Measurements from ENCODE around the gene SPO11. TPM values are rescaled to one million over a fixed set of nuclear protein-coding genes. Genes with fewer than 3 reads are reported as not detected.

SPO11 gene
- total RNA-seq, 1 donor from 2014 or later = not detected

- Histone ChIP-seq H3K4me2 (no peak overlapping the region), H2AFZ (replicated peaks) (no peak overlapping the region), H3K9ac (no peak overlapping the region), H3F3A (ENCODE audit: low read depth) (no peaks in the 10 kb centered on the region), H3K27ac (no peak overlapping the region), H3K4me1 (no peaks in the 10 kb centered on the region), H3K36me3 (no peaks in the 10 kb centered on the region), H3K27me3 (no peaks in the 10 kb centered on the region), H3K4me3 (no peak overlapping the region), H3K79me2 (ENCODE audit: low read depth) (no peaks in the 10 kb centered on the region), H4K20me1 (ENCODE audit: low read depth) (no peaks in the 10 kb centered on the region), H3K9me3 (ENCODE audit: low read depth) (no peaks in the 10 kb centered on the region)
- peaks cover 12% of the 10 kb centered on the region for H3K27me3 Mint-ChIP-seq (ENCODE audit: insufficient read depth, low read depth)
- DNase-seq (ENCODE audit: low spot score) = no peak
- no peaks in the 10 kb centered on the region for H3K36me3 Mint-ChIP-seq
- H3K27ac Mint-ChIP-seq = no peak overlapping the region
- H3K4me3 Mint-ChIP-seq = no peak overlapping the region
- H3K4me1 Mint-ChIP-seq = peaks cover 19% of the 10 kb centered on the region
- TF ChIP-seq CTCF (IDR thresholded peaks at IDR 0.05) (no peak), EZH2phosphoT487 (IDR thresholded peaks at IDR 0.05) (no peak), EZH2 (IDR thresholded peaks at IDR 0.05) (no peak)
- no peaks in the 10 kb centered on the region for H3K9me3 Mint-ChIP-seq
Observed at GRCh38 chr20:57312138-57312537, 17.5 kb upstream of the SPO11 start.

DNA sequence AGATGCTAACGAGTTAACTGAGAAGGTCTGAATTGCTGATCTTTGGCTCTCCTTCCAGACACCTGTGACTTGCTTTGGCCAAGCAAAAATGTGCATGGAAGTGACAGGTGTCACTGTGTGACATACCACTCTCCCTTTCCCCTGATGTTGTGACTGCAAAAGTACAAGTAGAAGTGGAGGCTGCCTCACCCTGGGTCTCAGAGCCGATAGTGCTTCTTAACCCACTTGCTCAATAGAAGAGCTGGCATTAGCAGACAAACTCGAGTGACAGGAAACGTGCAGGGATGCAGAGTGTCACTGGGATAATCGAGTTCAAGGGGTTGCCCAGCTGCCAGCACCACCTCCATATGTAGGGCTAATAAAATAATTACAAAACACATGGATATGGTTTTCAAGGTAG is 16.4 kb upstream of the SPO11 start:
- Histone ChIP-seq H3K4me2 (no peak overlapping the region), H3K9me3 (ENCODE audit: low read depth) (no peaks in the 10 kb centered on the region), H3K27me3 (no peaks in the 10 kb centered on the region), H3K9ac (no peak overlapping the region), H4K20me1 (ENCODE audit: low read depth) (no peaks in the 10 kb centered on the region), H3K27ac (no peak overlapping the region), H3K79me2 (ENCODE audit: low read depth) (no peaks in the 10 kb centered on the region), H3K4me1 (peaks cover 4% of the 10 kb centered on the region), H3K36me3 (no peaks in the 10 kb centered on the region), H2AFZ (replicated peaks) (no peak overlapping the region), H3F3A (ENCODE audit: low read depth) (no peaks in the 10 kb centered on the region), H3K4me3 (no peak overlapping the region)
- Mint-ChIP-seq H3K4me1 (peaks cover 27% of the 10 kb centered on the region), H3K4me3 (no peak overlapping the region), H3K36me3 (no peaks in the 10 kb centered on the region), H3K27ac (no peak overlapping the region), H3K27me3 (ENCODE audit: insufficient read depth, low read depth) (peaks cover 12% of the 10 kb centered on the region), H3K9me3 (no peaks in the 10 kb centered on the region)
- TF ChIP-seq CTCF (IDR thresholded peaks at IDR 0.05) (no peak), EZH2 (IDR thresholded peaks at IDR 0.05) (no peak), EZH2phosphoT487 (IDR thresholded peaks at IDR 0.05) (no peak)
- no peak for DNase-seq (ENCODE audit: low spot score)

DNA sequence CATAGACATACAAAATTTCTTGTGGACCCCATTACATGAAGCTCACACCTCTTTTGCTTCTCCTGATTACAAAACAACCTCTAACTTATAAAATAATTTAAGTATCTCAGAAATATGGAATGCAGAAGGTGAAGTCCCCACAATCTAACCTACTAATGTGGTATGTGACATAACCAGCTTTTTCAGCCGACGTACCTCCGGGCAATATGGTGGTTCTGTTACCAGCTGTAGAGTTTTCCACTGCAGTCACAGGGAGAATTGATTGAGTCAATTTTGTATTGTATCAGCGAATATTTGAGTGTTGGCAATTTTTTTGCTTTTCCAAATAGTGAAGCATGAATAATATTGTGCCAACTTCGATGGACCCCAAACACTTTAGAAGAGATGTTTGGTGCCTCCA is 15.7 kb upstream of the SPO11 start:
- Histone ChIP-seq H3K27me3 (no peaks in the 10 kb centered on the region), H3K36me3 (no peaks in the 10 kb centered on the region), H3K27ac (no peak overlapping the region), H3F3A (ENCODE audit: low read depth) (no peaks in the 10 kb centered on the region), H3K4me3 (no peak overlapping the region), H4K20me1 (ENCODE audit: low read depth) (no peaks in the 10 kb centered on the region), H3K4me2 (no peak overlapping the region), H3K4me1 (peaks cover 6% of the 10 kb centered on the region), H3K9ac (no peak overlapping the region), H2AFZ (replicated peaks) (no peak overlapping the region), H3K9me3 (ENCODE audit: low read depth) (no peaks in the 10 kb centered on the region), H3K79me2 (ENCODE audit: low read depth) (no peaks in the 10 kb centered on the region)
- no peaks in the 10 kb centered on the region for H3K36me3 Mint-ChIP-seq
- no peaks in the 10 kb centered on the region for H3K9me3 Mint-ChIP-seq
- H3K4me1 Mint-ChIP-seq = peaks cover 25% of the 10 kb centered on the region
- H3K27me3 Mint-ChIP-seq (ENCODE audit: insufficient read depth, low read depth) = peaks cover 12% of the 10 kb centered on the region
- DNase-seq (ENCODE audit: low spot score) = no peak
- H3K4me3 Mint-ChIP-seq = no peak overlapping the region
- no peak overlapping the region for H3K27ac Mint-ChIP-seq
- TF ChIP-seq CTCF (IDR thresholded peaks at IDR 0.05) = no peak
